AG10803 (cell line): ENCODE measurements around the gene IQCK.
A peak's percentile ranks its signal among the peaks of the same experiment; 100 is the strongest.

Experiments used
- DNase-seq: peaks from one replicate; pipeline ENCODE4 v3.0.0; 2010; ENCODE audit warnings: low read depth
- H3K4me3 ChIP-seq: 2 replicates; pipeline ENCODE4 v1.5.1; 2011; ENCODE audit warnings: mild to moderate bottlenecking, low read length, control low read depth
- TF ChIP-seq, protein P1 (sequence below): conservative IDR thresholded peaks from 2 replicates; pipeline ENCODE4 v1.5.1; 2011; ENCODE audit warnings: mild to moderate bottlenecking, low read length, control low read depth, inconsistent platforms

IQCK gene

GRCh38 chr16:19907161-19907992 lies 189.3 kb downstream of the IQCK start:
- no peak overlapping the region for H3K4me3 ChIP-seq
- TF ChIP-seq, protein P1, sequence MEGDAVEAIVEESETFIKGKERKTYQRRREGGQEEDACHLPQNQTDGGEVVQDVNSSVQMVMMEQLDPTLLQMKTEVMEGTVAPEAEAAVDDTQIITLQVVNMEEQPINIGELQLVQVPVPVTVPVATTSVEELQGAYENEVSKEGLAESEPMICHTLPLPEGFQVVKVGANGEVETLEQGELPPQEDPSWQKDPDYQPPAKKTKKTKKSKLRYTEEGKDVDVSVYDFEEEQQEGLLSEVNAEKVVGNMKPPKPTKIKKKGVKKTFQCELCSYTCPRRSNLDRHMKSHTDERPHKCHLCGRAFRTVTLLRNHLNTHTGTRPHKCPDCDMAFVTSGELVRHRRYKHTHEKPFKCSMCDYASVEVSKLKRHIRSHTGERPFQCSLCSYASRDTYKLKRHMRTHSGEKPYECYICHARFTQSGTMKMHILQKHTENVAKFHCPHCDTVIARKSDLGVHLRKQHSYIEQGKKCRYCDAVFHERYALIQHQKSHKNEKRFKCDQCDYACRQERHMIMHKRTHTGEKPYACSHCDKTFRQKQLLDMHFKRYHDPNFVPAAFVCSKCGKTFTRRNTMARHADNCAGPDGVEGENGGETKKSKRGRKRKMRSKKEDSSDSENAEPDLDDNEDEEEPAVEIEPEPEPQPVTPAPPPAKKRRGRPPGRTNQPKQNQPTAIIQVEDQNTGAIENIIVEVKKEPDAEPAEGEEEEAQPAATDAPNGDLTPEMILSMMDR, result peak; percentile 98

More at GRCh38 chr16:19907161-19907992, 189.3 kb downstream of the IQCK start:
- DNase-seq, result peak; percentile 56
